Sigmoid colon (tissue), 4 donors: ENCODE results near the gene CRTC2.

ENCODE experiments used
- POLR2A ChIP-seq, 2 donors: fragments of 450-650 bp; IDR thresholded peaks; one replicate each; pipeline ENCODE4 v1.6.1; 2016; ENCODE audit warnings: antibody characterized with exemption in 2 of 2, mild to moderate bottlenecking in 2 of 2, moderate library complexity in 2 of 2
- POLR2AphosphoS5 ChIP-seq, 4 donors: sonication (generic); formaldehyde crosslinking; IDR thresholded peaks; one replicate each; pipeline ENCODE4 v1.6.1; 2017; ENCODE audit warnings: antibody characterized with exemption in 4 of 4
- TF ChIP-seq, protein P1 (sequence below), 4 experiments: fragments of 450-650 bp in 3 of 4; fragments of 200-600 bp in 1 of 4; IDR thresholded peaks; one replicate each; pipeline ENCODE4 v1.5.1; 2016 to 2019; ENCODE audit warnings: antibody characterized with exemption in 4 of 4, mild to moderate bottlenecking in 3 of 4, moderate library complexity in 2 of 4

DNA sequence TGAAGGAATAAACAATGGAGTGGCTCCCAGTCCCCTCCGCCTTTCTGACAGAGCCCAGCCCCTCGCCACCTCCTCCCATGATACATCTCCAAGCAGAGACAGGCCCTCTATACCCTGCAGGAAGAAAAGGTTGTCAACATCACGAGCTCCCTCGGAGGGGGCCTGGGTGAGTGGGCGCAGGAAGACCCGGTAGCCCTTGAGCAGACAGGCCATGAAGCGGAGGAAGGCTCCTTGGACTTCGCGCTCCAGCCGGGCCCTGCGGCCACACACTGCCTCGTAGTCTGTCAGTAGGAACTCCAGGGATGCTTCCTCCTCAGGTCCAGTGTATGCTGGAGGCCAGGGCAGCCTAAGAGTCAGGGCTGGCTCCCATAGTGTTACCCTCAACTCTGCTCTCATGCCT lies 18.9 kb downstream of the CRTC2 start:
- TF ChIP-seq, protein P1, sequence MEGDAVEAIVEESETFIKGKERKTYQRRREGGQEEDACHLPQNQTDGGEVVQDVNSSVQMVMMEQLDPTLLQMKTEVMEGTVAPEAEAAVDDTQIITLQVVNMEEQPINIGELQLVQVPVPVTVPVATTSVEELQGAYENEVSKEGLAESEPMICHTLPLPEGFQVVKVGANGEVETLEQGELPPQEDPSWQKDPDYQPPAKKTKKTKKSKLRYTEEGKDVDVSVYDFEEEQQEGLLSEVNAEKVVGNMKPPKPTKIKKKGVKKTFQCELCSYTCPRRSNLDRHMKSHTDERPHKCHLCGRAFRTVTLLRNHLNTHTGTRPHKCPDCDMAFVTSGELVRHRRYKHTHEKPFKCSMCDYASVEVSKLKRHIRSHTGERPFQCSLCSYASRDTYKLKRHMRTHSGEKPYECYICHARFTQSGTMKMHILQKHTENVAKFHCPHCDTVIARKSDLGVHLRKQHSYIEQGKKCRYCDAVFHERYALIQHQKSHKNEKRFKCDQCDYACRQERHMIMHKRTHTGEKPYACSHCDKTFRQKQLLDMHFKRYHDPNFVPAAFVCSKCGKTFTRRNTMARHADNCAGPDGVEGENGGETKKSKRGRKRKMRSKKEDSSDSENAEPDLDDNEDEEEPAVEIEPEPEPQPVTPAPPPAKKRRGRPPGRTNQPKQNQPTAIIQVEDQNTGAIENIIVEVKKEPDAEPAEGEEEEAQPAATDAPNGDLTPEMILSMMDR (IDR thresholded peaks at IDR 0.05) = no peak
- TF ChIP-seq POLR2AphosphoS5 (IDR thresholded peaks at IDR 0.05) = no peak
- TF ChIP-seq POLR2A (IDR thresholded peaks at IDR 0.05) = no peak
